Measurements from ENCODE around the gene PSTPIP1. TPM values are rescaled to one million over a fixed set of nuclear protein-coding genes. Genes with fewer than 3 reads are reported as not detected.

The PSTPIP1 gene
- total RNA-seq, 3 donors from 2014 or later (not counting 1 experiment from before 2014, with no cell fraction given), result 218 to 316 (median 228) TPM

DNA sequence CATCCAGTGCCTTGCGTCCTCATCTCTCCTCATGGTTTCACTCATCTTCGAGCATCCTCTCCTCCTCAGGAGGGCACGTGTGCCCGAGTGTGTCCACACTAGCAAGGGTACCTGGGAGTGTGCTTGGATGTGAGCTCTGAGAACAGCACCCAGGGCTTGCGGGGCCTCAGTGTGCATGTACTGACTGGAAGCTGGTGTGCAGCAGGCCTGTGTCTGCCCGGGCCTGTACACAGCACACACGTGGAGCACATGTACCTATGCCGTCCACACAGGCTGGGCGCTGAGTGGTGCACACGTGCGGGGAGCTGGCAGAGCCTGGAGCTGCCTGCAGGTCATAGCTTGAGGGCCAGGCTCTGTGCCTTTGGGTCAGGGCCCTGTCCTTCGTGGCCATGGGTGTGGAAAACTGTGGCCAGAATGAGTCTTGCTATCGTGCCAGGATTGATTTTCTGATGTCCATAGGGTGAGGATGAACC lies 41.1 kb downstream of the PSTPIP1 start:
- H3K9me3 Mint-ChIP-seq, result no peaks in the 10 kb centered on the region
- Histone ChIP-seq H3K27me3 (ENCODE audit: control insufficient read depth, insufficient read depth, low read length) (no peaks in the 10 kb centered on the region), H3K27ac (ENCODE audit: low read length) (no peak overlapping the region), H3K4me3 (ENCODE audit: low read length) (no peak overlapping the region), H3K9me3 (ENCODE audit: control insufficient read depth, insufficient read depth, low read length) (peaks cover 19% of the 10 kb centered on the region), H3K4me1 (ENCODE audit: control insufficient read depth, insufficient read depth, low read length) (peaks cover 20% of the 10 kb centered on the region), H3K36me3 (ENCODE audit: control insufficient read depth, insufficient read depth, low read length) (peaks cover 64% of the 10 kb centered on the region)
- peaks cover 11 to 56% of the 10 kb centered on the region in 2 donors for H3K4me1 Mint-ChIP-seq
- DNase-seq (no peak), ATAC-seq (no peak)
- H3K27me3 Mint-ChIP-seq (ENCODE audit: low read depth in 2 of 2), result no peaks in the 10 kb centered on the region
- intact Hi-C loops (cut with micrococcal nuclease), result no loop called here
- H3K4me3 Mint-ChIP-seq, result no peak overlapping the region
- peak overlapping the region; percentile 67 to 97 for H3K27ac Mint-ChIP-seq
- WGBS (ENCODE audit: insufficient coverage), result 98% methylated on average over 13 of the region's 13 CpGs
- peaks cover 4% of the 10 kb centered on the region for H3K36me3 Mint-ChIP-seq
- TF ChIP-seq, protein P1, sequence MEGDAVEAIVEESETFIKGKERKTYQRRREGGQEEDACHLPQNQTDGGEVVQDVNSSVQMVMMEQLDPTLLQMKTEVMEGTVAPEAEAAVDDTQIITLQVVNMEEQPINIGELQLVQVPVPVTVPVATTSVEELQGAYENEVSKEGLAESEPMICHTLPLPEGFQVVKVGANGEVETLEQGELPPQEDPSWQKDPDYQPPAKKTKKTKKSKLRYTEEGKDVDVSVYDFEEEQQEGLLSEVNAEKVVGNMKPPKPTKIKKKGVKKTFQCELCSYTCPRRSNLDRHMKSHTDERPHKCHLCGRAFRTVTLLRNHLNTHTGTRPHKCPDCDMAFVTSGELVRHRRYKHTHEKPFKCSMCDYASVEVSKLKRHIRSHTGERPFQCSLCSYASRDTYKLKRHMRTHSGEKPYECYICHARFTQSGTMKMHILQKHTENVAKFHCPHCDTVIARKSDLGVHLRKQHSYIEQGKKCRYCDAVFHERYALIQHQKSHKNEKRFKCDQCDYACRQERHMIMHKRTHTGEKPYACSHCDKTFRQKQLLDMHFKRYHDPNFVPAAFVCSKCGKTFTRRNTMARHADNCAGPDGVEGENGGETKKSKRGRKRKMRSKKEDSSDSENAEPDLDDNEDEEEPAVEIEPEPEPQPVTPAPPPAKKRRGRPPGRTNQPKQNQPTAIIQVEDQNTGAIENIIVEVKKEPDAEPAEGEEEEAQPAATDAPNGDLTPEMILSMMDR (IDR thresholded peaks at IDR 0.05), result no peak

DNA sequence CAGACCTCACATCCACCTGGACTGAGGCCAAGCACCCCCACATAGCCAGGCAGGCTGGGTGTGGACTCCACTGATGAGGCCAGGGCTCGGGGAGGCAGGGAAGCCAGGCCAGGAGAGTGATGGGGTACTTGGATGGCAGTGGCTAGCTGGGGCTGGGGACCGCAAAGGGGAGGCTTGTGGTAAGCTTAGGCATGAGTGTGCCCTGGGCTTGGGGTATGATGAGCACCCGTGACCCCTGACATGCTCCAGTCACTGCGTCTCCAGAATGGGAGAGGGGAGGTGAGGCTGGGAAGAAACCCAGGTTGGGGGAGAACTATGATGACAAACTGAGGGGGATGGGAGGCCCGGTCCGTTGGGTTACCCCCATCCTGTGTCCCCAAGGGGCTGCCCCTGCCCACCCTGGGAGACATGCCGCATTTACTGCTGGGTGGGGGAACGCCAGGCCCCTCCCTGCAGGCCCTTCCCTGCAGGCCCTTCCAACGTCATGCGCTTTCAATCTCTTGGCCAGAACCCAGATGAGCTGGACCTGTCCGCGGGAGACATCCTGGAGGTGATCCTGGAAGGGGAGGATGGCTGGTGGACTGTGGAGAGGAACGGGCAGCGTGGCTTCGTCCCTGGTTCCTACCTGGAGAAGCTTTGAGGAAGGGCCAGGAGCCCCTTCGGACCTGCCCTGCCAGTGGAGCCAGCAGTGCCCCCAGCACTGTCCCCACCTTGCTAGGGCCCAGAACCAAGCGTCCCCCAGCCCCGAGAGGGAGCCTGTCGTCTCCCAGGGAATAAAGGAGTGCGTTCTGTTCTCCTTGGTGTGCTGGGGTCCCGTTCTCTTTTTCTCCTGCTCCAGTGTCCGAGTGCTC lies 41.8 kb downstream of the PSTPIP1 start:
- no peaks in the 10 kb centered on the region for H3K9me3 Mint-ChIP-seq
- peaks cover 4% of the 10 kb centered on the region for H3K36me3 Mint-ChIP-seq
- DNase-seq (no peak), ATAC-seq (no peak)
- H3K27ac Mint-ChIP-seq, result peak overlapping the region; percentile 67 to 97
- TF ChIP-seq, protein P1 (IDR thresholded peaks at IDR 0.05), result no peak
- Histone ChIP-seq H3K27me3 (ENCODE audit: control insufficient read depth, insufficient read depth, low read length) (no peaks in the 10 kb centered on the region), H3K9me3 (ENCODE audit: control insufficient read depth, insufficient read depth, low read length) (peaks cover 19% of the 10 kb centered on the region), H3K27ac (ENCODE audit: low read length) (no peak overlapping the region), H3K4me1 (ENCODE audit: control insufficient read depth, insufficient read depth, low read length) (peaks cover 13% of the 10 kb centered on the region), H3K36me3 (ENCODE audit: control insufficient read depth, insufficient read depth, low read length) (peaks cover 56% of the 10 kb centered on the region), H3K4me3 (ENCODE audit: low read length) (no peak overlapping the region)
- peaks cover 15 to 53% of the 10 kb centered on the region in 2 donors for H3K4me1 Mint-ChIP-seq
- intact Hi-C loops (cut with micrococcal nuclease), result no loop called here
- WGBS (ENCODE audit: insufficient coverage), result 96% methylated on average over 22 of the region's 22 CpGs
- H3K27me3 Mint-ChIP-seq (ENCODE audit: low read depth in 2 of 2), result no peaks in the 10 kb centered on the region
- no peak overlapping the region for H3K4me3 Mint-ChIP-seq

DNA sequence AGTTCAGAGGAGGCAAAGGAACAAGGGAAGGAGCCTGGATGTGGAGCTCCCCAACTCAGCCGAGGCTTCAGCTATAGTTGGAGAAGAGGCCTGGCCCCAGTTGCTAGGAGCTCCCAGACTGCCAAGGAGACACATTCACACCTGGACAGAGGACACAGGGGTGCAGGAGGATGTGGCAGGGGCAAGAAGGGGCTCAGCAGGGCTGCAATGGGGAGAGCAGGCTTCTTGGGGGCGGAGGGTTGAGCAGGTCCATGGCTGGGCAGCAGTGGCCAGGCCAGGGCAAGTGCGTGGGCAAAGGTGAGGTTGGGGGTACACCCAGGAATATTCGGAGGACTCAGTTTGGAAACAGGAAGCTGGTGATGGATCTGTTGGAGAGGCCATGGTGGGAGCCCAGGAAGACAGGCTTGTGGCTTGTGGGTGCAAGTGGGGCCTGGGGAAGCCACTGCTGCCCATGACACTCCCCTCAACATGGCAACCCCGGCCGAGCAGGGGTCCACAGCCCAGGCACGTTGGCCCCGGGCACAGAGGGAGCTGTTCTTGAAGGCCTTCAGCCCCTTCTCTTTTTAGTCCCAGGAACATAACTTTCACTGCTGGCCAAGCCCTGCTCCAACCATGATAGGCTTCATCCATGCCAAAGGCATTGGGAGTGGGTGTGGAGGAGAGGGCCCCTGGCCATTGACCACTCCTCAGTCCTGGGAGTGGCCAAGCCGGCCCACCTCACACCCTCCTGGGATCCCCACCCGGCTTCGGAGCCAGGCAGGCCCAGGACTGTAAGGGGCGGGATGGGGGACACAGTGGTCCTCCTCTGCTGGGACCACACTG lies 42.7 kb downstream of the PSTPIP1 start:
- no peak for DNase-seq
- Mint-ChIP-seq H3K4me1 (peaks cover 24 to 60% of the 10 kb centered on the region in 2 donors), H3K9me3 (no peaks in the 10 kb centered on the region), H3K27ac (peak overlapping the region; percentile 67 to 97), H3K27me3 (ENCODE audit: low read depth in 2 of 2) (no peaks in the 10 kb centered on the region), H3K4me3 (peak overlapping the region; percentile 37), H3K36me3 (peaks cover 4% of the 10 kb centered on the region)
- Histone ChIP-seq H3K36me3 (ENCODE audit: control insufficient read depth, insufficient read depth, low read length) (peaks cover 48% of the 10 kb centered on the region), H3K9me3 (ENCODE audit: control insufficient read depth, insufficient read depth, low read length) (peaks cover 19% of the 10 kb centered on the region), H3K27ac (ENCODE audit: low read length) (peak overlapping the region; percentile 8), H3K27me3 (ENCODE audit: control insufficient read depth, insufficient read depth, low read length) (no peaks in the 10 kb centered on the region), H3K4me3 (ENCODE audit: low read length) (no peak overlapping the region), H3K4me1 (ENCODE audit: control insufficient read depth, insufficient read depth, low read length) (peaks cover 11% of the 10 kb centered on the region)
- TF ChIP-seq, protein P1 (IDR thresholded peaks at IDR 0.05), result no peak
- ATAC-seq, result no peak
- intact Hi-C loops (cut with micrococcal nuclease), result no loop called here
- over 99% methylated on average over 11 of the region's 12 CpGs for WGBS (ENCODE audit: insufficient coverage)
